A549 (cell line): ENCODE measurements around the gene XAB2. TPM values are rescaled to one million over a fixed set of nuclear protein-coding genes. Genes with fewer than 3 reads are reported as not detected.

ENCODE experiments used
- ATAC-seq, 2 experiments: fragments of 200-7000 bp in 1 of 2; fragments of >200 bp in 1 of 2; cut with Nextera tagmentation in 1 of 2; cut with Tn5 transposase in 1 of 2; 3 replicates each; pipeline versions ENCODE4 v1.8.0 to v1.9.1; 2018 to 2020; ENCODE audit warnings: mild to moderate bottlenecking in 1 of 2, moderate library complexity in 1 of 2
- CTCF ChIA-PET: fragments of 300-600 bp; sonication (Branson Sonifier 250); formaldehyde crosslinking; extraction: SDS; loops from one replicate; lab custom pipeline; 2021; ENCODE audit warnings: antibody characterized with exemption, inconsistent platforms; lab: Yijun Ruan, JAX
- POLR2A ChIA-PET: fragments of 350-600 bp; formaldehyde crosslinking; extraction: SDS; loops from one replicate; lab custom pipeline; 2021; ENCODE audit warnings: antibody characterized with exemption, inconsistent platforms; lab: Yijun Ruan, JAX
- DNase-seq, 2 experiments: peaks; one replicate each; pipeline versions ENCODE4 v3.0.0 to v3.0.0-alpha.2; 2011 to 2016; ENCODE audit warnings: low read depth in 1 of 2, low spot score in 1 of 2
- FAIRE-seq: peaks from 2 replicates; lab custom pipeline; 2011; peaks lifted over from hg19 to GRCh38; lab: Jason Lieb, UNC
- H3K27ac ChIP-seq, 2 experiments: fragments of >200 bp; sonication (Bioruptor Twin); formaldehyde crosslinking; 3 replicates each; pipeline ENCODE4 v1.5.1; 2016 to 2017
- H3K4me1 ChIP-seq: fragments of >200 bp; sonication (Bioruptor Twin); formaldehyde crosslinking; 3 replicates; pipeline ENCODE4 v1.6.1; 2016
- H3K4me2 ChIP-seq: fragments of >200 bp; sonication (Bioruptor Twin); formaldehyde crosslinking; 3 replicates; pipeline ENCODE4 v1.6.1; 2016
- H3K4me3 ChIP-seq: fragments of >200 bp; sonication (Bioruptor Twin); formaldehyde crosslinking; 3 replicates; pipeline ENCODE4 v1.5.1; 2016
- H3K9me3 ChIP-seq: fragments of >200 bp; sonication (Bioruptor Twin); formaldehyde crosslinking; 3 replicates; pipeline ENCODE4 v1.6.1; 2016
- BHLHE40 ChIP-seq: IDR thresholded peaks from 2 replicates; pipeline ENCODE4 v1.6.1; 2012; ENCODE audit warnings: low read depth, low read length, inconsistent platforms
- CBX2 ChIP-seq: fragments of 200-600 bp; sonication (generic); IDR thresholded peaks from 2 replicates; pipeline ENCODE4 v1.6.1; 2016; ENCODE audit warnings: low read depth, mild to moderate bottlenecking, borderline replicate concordance
- CBX8 ChIP-seq: fragments of 200-600 bp; sonication (generic); IDR thresholded peaks from 2 replicates; pipeline ENCODE4 v1.6.1; 2016
- EP300 ChIP-seq, 2 experiments: fragments of >200 bp; sonication (Bioruptor Twin); formaldehyde crosslinking; IDR thresholded peaks; 2 replicates in 1 of 2; 3 replicates in 1 of 2; pipeline ENCODE4 v1.6.1; 2016 to 2017
- FOSB ChIP-seq: fragments of 250-450 bp; sonication (Bioruptor Pico); IDR thresholded peaks from 2 replicates; pipeline ENCODE4 v1.5.0; 2020; ENCODE audit warnings: mild to moderate bottlenecking, moderate library complexity
- HEYL ChIP-seq: fragments of 250-450 bp; sonication (Bioruptor Pico); IDR thresholded peaks from 2 replicates; pipeline ENCODE4 v1.8.0; 2021; ENCODE audit warnings: mild to moderate bottlenecking, moderate library complexity
- HOXA7 ChIP-seq: fragments of 250-450 bp; sonication (Bioruptor Pico); IDR thresholded peaks from 2 replicates; pipeline ENCODE4 v1.5.0; 2020; ENCODE audit warnings: mild to moderate bottlenecking, moderate library complexity
- HOXB13 ChIP-seq: fragments of 250-450 bp; sonication (Bioruptor Pico); IDR thresholded peaks from 2 replicates; pipeline ENCODE4 v1.5.0; 2020; ENCODE audit warnings: low read depth, mild to moderate bottlenecking, moderate library complexity
- JUN ChIP-seq, 2 experiments: fragments of >200 bp; sonication (Bioruptor Twin); formaldehyde crosslinking; IDR thresholded peaks; 2 replicates in 1 of 2; 3 replicates in 1 of 2; pipeline ENCODE4 v1.6.1; 2016 to 2017
- KDM1A ChIP-seq: fragments of 200-600 bp; sonication (generic); IDR thresholded peaks from 2 replicates; pipeline ENCODE4 v1.6.1; 2016; ENCODE audit warnings: low read depth, mild to moderate bottlenecking
- KDM5A ChIP-seq: fragments of 200-600 bp; sonication (generic); IDR thresholded peaks from 2 replicates; pipeline ENCODE4 v1.6.1; 2016; ENCODE audit warnings: antibody characterized with exemption, mild to moderate bottlenecking
- NFE2L2 ChIP-seq: fragments of 150-350 bp; conservative IDR thresholded peaks from 2 replicates; pipeline ENCODE4 v1.6.1; 2014; ENCODE audit warnings: low read length
- NR3C1 ChIP-seq: fragments of >200 bp; sonication (Bioruptor Twin); formaldehyde crosslinking; IDR thresholded peaks from 3 replicates; pipeline ENCODE4 v1.6.1; 2017
- PHF8 ChIP-seq: fragments of 200-600 bp; sonication (generic); IDR thresholded peaks from 2 replicates; pipeline ENCODE4 v1.6.1; 2016; ENCODE audit warnings: low read depth, mild to moderate bottlenecking, antibody characterized with exemption, moderate library complexity, borderline replicate concordance
- POLR2AphosphoS2 ChIP-seq: conservative IDR thresholded peaks from 2 replicates; pipeline ENCODE4 v1.6.1; 2012; ENCODE audit warnings: low read length, improper control_type of control experiment, inconsistent platforms
- RARB ChIP-seq: fragments of 250-450 bp; sonication (Bioruptor Pico); IDR thresholded peaks from 2 replicates; pipeline ENCODE4 v1.8.0; 2021; ENCODE audit warnings: mild to moderate bottlenecking, moderate library complexity
- RFX5 ChIP-seq: fragments of 450-650 bp; IDR thresholded peaks from 2 replicates; pipeline ENCODE4 v1.7.1; 2014; ENCODE audit warnings: antibody characterized with exemption, mild to moderate bottlenecking, moderate library complexity
- SREBF2 ChIP-seq: fragments of 450-650 bp; IDR thresholded peaks from 2 replicates; pipeline ENCODE4 v1.6.1; 2014; ENCODE audit warnings: mild to moderate bottlenecking, moderate library complexity
- TFCP2L1 ChIP-seq: fragments of 250-450 bp; sonication (Bioruptor Pico); IDR thresholded peaks from 2 replicates; pipeline ENCODE4 v1.5.0; 2021; ENCODE audit warnings: mild to moderate bottlenecking
- TP53 ChIP-seq: fragments of 250-450 bp; sonication (Bioruptor Pico); IDR thresholded peaks from 2 replicates; pipeline ENCODE4 v1.5.0; 2021; ENCODE audit warnings: mild to moderate bottlenecking, moderate library complexity
- ZFP36 ChIP-seq: fragments of 450-650 bp; IDR thresholded peaks from 2 replicates; pipeline ENCODE4 v1.6.1; 2014; ENCODE audit warnings: borderline replicate concordance; ENCODE audit not compliant: partially characterized antibody
- WGBS: methylation state at CpG from one replicate; pipeline ENCODE4 v1.1.6; 2017; ENCODE audit errors: missing lambda C conversion rate; 5-methylcytosine and 5-hydroxymethylcytosine counted together
- polyA plus RNA-seq, 4 experiments: library from polyadenylated mRNA; depleted of rRNA in 3 of 4; stranded (reverse); fragments of >200 nt; fragmentation: RNase III in 1 of 4; extraction: RNeasy Plus Mini Kit Qiagen cat#74134 plus additional on column Dnase treatment in 1 of 4; gene quantifications; 2 replicates in 3 of 4; 3 replicates in 1 of 4; pipeline ENCODE4 v1.2.3, GENCODE V29; 2011 to 2017
- TF ChIP-seq, protein P1 (sequence below): fragments of 250-450 bp; sonication (Bioruptor Pico); IDR thresholded peaks from 2 replicates; pipeline ENCODE4 v1.5.0; 2020; ENCODE audit warnings: low read depth, mild to moderate bottlenecking, moderate library complexity
- TF ChIP-seq, protein P2 (sequence below): fragments of 250-450 bp; sonication (Bioruptor Pico); IDR thresholded peaks from 2 replicates; pipeline ENCODE4 v1.5.0; 2021; ENCODE audit warnings: mild to moderate bottlenecking, moderate library complexity, borderline replicate concordance
- TF ChIP-seq, protein P3 (sequence below): fragments of >200 bp; sonication (Bioruptor Twin); formaldehyde crosslinking; IDR thresholded peaks from 3 replicates; pipeline ENCODE4 v1.6.1; 2016
- TF ChIP-seq, protein P4 (sequence below): fragments of >200 bp; sonication (Bioruptor Twin); formaldehyde crosslinking; IDR thresholded peaks from 3 replicates; pipeline ENCODE4 v1.5.1; 2016
- TF ChIP-seq, protein P5 (sequence below): IDR thresholded peaks from 2 replicates; pipeline ENCODE4 v1.6.1; 2012

XAB2 gene
- polyA plus RNA-seq, 2 of the 4 experiments (the other 2 are of a cell fraction) = 15.0 to 21.2 TPM

DNA sequence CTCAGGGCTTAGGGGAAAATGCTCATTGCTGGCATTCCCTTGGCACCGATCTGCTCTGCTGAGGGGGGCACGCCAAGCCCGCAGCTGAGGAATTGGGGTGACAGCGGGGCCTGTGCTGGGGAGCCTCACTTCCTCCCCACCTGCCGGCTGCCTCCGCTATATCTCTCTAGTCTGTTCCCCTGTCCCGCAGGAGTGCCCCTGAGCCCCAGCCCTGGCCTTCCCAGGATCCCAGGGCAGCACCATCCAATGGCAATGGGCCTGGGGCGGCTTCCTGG lies 17.0 kb upstream of the XAB2 start:
- H3K4me2 ChIP-seq = no peak overlapping the region
- 100% methylated on average over 2 of the region's 8 CpGs for WGBS
- FAIRE-seq (no peak), DNase-seq (no peak), ATAC-seq (no peak)
- ChIA-PET POLR2A (no interaction called here), CTCF (no interaction called here)
- no peak overlapping the region for H3K27ac ChIP-seq
- no peak overlapping the region for H3K4me3 ChIP-seq
- no peaks in the 10 kb centered on the region for H3K9me3 ChIP-seq
- no peaks in the 10 kb centered on the region for H3K4me1 ChIP-seq
- TF ChIP-seq RARB (CRISPR knock-in tag) (no peak), CBX2 (no peak), KDM1A (no peak), EP300 (IDR thresholded peaks at IDR 0.05) (no peak), BHLHE40 (no peak), TFCP2L1 (no peak), POLR2AphosphoS2 (no peak), HEYL (no peak), RFX5 (no peak), KDM5A (no peak), SREBF2 (no peak)
- TF ChIP-seq, protein P1, sequence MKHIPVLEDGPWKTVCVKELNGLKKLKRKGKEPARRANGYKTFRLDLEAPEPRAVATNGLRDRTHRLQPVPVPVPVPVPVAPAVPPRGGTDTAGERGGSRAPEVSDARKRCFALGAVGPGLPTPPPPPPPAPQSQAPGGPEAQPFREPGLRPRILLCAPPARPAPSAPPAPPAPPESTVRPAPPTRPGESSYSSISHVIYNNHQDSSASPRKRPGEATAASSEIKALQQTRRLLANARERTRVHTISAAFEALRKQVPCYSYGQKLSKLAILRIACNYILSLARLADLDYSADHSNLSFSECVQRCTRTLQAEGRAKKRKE (CRISPR knock-in tag) = no peak
- TF ChIP-seq, protein P2, sequence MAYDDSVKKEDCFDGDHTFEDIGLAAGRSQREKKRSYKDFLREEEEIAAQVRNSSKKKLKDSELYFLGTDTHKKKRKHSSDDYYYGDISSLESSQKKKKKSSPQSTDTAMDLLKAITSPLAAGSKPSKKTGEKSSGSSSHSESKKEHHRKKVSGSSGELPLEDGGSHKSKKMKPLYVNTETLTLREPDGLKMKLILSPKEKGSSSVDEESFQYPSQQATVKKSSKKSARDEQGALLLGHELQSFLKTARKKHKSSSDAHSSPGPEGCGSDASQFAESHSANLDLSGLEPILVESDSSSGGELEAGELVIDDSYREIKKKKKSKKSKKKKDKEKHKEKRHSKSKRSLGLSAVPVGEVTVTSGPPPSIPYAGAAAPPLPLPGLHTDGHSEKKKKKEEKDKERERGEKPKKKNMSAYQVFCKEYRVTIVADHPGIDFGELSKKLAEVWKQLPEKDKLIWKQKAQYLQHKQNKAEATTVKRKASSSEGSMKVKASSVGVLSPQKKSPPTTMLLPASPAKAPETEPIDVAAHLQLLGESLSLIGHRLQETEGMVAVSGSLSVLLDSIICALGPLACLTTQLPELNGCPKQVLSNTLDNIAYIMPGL = no peak
- TF ChIP-seq, protein P3, sequence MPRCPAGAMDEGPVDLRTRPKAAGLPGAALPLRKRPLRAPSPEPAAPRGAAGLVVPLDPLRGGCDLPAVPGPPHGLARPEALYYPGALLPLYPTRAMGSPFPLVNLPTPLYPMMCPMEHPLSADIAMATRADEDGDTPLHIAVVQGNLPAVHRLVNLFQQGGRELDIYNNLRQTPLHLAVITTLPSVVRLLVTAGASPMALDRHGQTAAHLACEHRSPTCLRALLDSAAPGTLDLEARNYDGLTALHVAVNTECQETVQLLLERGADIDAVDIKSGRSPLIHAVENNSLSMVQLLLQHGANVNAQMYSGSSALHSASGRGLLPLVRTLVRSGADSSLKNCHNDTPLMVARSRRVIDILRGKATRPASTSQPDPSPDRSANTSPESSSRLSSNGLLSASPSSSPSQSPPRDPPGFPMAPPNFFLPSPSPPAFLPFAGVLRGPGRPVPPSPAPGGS = no peak

DNA sequence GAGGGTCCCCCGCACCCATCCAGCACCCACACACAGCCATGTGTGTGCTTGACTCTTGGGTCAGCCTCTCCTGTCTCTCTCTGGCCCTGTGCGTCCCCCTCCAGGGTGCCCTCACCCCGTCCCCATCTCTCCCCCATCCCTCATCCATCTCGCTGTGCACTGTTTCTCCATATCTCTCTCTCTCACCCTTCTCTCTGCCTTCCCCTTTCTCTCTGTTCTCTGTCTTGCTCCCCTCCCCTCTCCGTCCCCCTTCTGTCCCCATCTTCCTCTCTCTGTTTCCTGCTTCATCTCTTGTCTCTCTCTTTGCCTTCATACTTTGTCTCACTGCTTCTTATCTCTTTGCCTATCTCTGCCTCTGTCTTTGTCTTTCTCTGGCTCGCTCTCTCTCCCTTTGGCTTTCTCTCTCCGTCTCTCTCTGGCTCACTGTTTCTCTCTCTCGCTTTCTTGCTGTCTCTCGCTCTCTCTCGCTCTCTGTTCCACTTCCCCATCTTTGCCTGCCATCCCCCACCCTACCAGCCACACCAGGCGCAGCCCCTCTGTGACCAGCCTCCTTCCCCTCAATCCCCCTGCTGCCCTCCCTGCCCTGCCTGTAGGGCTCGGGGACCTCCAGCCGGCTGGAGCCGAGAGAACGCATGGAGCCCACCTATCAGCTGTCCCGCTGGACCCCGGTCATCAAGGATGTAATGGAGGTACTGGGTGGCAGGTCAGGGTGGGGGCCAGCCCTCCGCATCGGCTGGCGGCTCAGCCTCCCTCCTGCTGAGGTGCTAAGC lies 16.5 kb upstream of the XAB2 start:
- H3K4me3 ChIP-seq = no peak overlapping the region
- no peak for TF ChIP-seq TP53 (CRISPR knock-in tag)
- TF ChIP-seq, protein P4, sequence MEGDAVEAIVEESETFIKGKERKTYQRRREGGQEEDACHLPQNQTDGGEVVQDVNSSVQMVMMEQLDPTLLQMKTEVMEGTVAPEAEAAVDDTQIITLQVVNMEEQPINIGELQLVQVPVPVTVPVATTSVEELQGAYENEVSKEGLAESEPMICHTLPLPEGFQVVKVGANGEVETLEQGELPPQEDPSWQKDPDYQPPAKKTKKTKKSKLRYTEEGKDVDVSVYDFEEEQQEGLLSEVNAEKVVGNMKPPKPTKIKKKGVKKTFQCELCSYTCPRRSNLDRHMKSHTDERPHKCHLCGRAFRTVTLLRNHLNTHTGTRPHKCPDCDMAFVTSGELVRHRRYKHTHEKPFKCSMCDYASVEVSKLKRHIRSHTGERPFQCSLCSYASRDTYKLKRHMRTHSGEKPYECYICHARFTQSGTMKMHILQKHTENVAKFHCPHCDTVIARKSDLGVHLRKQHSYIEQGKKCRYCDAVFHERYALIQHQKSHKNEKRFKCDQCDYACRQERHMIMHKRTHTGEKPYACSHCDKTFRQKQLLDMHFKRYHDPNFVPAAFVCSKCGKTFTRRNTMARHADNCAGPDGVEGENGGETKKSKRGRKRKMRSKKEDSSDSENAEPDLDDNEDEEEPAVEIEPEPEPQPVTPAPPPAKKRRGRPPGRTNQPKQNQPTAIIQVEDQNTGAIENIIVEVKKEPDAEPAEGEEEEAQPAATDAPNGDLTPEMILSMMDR = no peak
- TF ChIP-seq, protein P2 = no peak
- TF ChIP-seq, protein P5, sequence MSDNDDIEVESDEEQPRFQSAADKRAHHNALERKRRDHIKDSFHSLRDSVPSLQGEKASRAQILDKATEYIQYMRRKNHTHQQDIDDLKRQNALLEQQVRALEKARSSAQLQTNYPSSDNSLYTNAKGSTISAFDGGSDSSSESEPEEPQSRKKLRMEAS = no peak
- TF ChIP-seq NR3C1 = no peak
- TF ChIP-seq HOXB13 = no peak
- TF ChIP-seq TFCP2L1 = no peak
- no peak for TF ChIP-seq PHF8
- TF ChIP-seq RARB (CRISPR knock-in tag) = no peak
- no peak for TF ChIP-seq ZFP36
- TF ChIP-seq, protein P3 = no peak
- no peak for TF ChIP-seq HOXA7 (CRISPR knock-in tag)
- no peak for TF ChIP-seq NFE2L2
- no peak for TF ChIP-seq FOSB
- TF ChIP-seq KDM1A = no peak
- no peak for TF ChIP-seq JUN (IDR thresholded peaks at IDR 0.05)
- no peak for TF ChIP-seq CBX8
- no peaks in the 10 kb centered on the region for H3K4me1 ChIP-seq
- no peaks in the 10 kb centered on the region for H3K9me3 ChIP-seq
- POLR2A ChIA-PET = interaction anchor here (1.3 kb wide), 1 partner anchor 16 kb away, joined by 4 read pairs; the partner anchor contains the start of genes PET100 and XAB2
- DNase-seq = no peak
- CTCF ChIA-PET = interaction anchor here (1.5 kb wide), 1 partner anchor 35 kb away, joined by 8 read pairs; the partner anchor contains the start of gene TRAPPC5
- no peak overlapping the region for H3K4me2 ChIP-seq
- FAIRE-seq = no peak
- WGBS = 96% methylated on average over 11 of the region's 20 CpGs
- ATAC-seq = no peak
- no peak overlapping the region for H3K27ac ChIP-seq
